Neural progenitor cell (in vitro differentiated cells): Measurements from ENCODE around the gene C14orf132.

Source experiments
- CTCF ChIP-seq: fragments of 200-600 bp; sonication (generic); IDR thresholded peaks from 2 replicates; pipeline ENCODE4 v1.5.1; 2017; ENCODE audit warnings: antibody characterized with exemption, mild to moderate bottlenecking
- EZH2 ChIP-seq: fragments of 200-600 bp; sonication (generic); IDR thresholded peaks from 2 replicates; pipeline ENCODE4 v1.6.1; 2017; ENCODE audit warnings: antibody characterized with exemption, mild to moderate bottlenecking, moderate library complexity

GRCh38 chr14:96083667-96084320, 44.6 kb downstream of the C14orf132 start:
- TF ChIP-seq CTCF (no peak), EZH2 (no peak)
